Fibroblast of lung (primary cell): ENCODE results near the gene LRP1. TPM values are rescaled to one million over a fixed set of nuclear protein-coding genes. Genes with fewer than 3 reads are reported as not detected.

ENCODE experiments used
- DNase-seq, 2 donors: peaks; one replicate each; pipeline versions ENCODE4 v3.0.0 to v3.0.0-alpha.2; 2010; ENCODE audit warnings: low read depth in 2 of 2
- H2AFZ ChIP-seq: 2 replicates; pipeline ENCODE4 v1.5.1; 2012; ENCODE audit warnings: low read length, control low read depth, inconsistent platforms
- H3K27ac ChIP-seq: 2 replicates; pipeline ENCODE4 v1.5.1; 2011; ENCODE audit warnings: low read length, control low read depth; ENCODE audit not compliant: insufficient read depth
- H3K27me3 ChIP-seq: 2 replicates; pipeline ENCODE4 v1.5.1; 2011; ENCODE audit warnings: mild to moderate bottlenecking, low read length; ENCODE audit not compliant: control insufficient read depth, insufficient read depth
- H3K36me3 ChIP-seq: 2 replicates; pipeline ENCODE4 v1.5.1; 2011; ENCODE audit warnings: low read length; ENCODE audit not compliant: control insufficient read depth, insufficient read depth
- H3K4me1 ChIP-seq: 2 replicates; pipeline ENCODE4 v1.5.1; 2011; ENCODE audit warnings: low read length; ENCODE audit not compliant: control insufficient read depth, insufficient read depth; ENCODE audit errors: extremely low read depth
- H3K4me2 ChIP-seq: 2 replicates; pipeline ENCODE4 v1.5.1; 2011; ENCODE audit warnings: low read length, control low read depth; ENCODE audit not compliant: insufficient read depth; ENCODE audit errors: extremely low read depth
- H3K4me3 ChIP-seq, 4 experiments: fragments of 200-600 bp in 1 of 4; sonication (generic) in 1 of 4; replicated peaks in 1 of 4; 2 replicates each; pipeline ENCODE4 v1.5.1; 2011 to 2016; ENCODE audit warnings: low read length in 4 of 4, low read depth in 3 of 4, mild to moderate bottlenecking in 3 of 4, control low read depth in 2 of 4, inconsistent platforms in 1 of 4, mixed read lengths in 1 of 4; ENCODE audit not compliant: insufficient read depth in 1 of 4; ENCODE audit errors: control extremely low read depth in 1 of 4
- H3K79me2 ChIP-seq: 2 replicates; pipeline ENCODE4 v1.5.1; 2012; ENCODE audit warnings: mild to moderate bottlenecking, low read length, inconsistent platforms; ENCODE audit not compliant: control insufficient read depth, insufficient read depth
- H3K9ac ChIP-seq: 2 replicates; pipeline ENCODE4 v1.5.1; 2011; ENCODE audit warnings: mild to moderate bottlenecking, low read length, control low read depth; ENCODE audit not compliant: insufficient read depth
- H3K9me3 ChIP-seq: 2 replicates; pipeline ENCODE4 v1.5.1; 2012; ENCODE audit warnings: low read depth, low read length; ENCODE audit not compliant: control insufficient read depth, insufficient read depth
- H4K20me1 ChIP-seq: 2 replicates; pipeline ENCODE4 v1.5.1; 2011; ENCODE audit warnings: low read length; ENCODE audit not compliant: control insufficient read depth, insufficient read depth; ENCODE audit errors: extremely low read depth
- EZH2 ChIP-seq: IDR thresholded peaks from 2 replicates; pipeline ENCODE4 v1.5.1; 2012; ENCODE audit warnings: low read length, control low read depth, mild to moderate bottlenecking; ENCODE audit errors: missing control alignments
- polyA plus RNA-seq, 2 donors: library from polyadenylated mRNA; depleted of rRNA in 1 of 2; stranded (reverse) in 1 of 2; unstranded in 1 of 2; fragments of >200 nt; gene quantifications; 2 replicates each; pipeline ENCODE4 v1.2.1, GENCODE V29; 2011 to 2012; ENCODE audit warnings: missing spikeins in 1 of 2
- total RNA-seq: library from RNA; depleted of rRNA; stranded (reverse); fragments of >200 nt; gene quantifications from 2 replicates; pipeline ENCODE4 v1.2.1, GENCODE V29; 2014
- TF ChIP-seq, protein P1 (sequence below), 2 donors: IDR thresholded peaks in 1 of 2; conservative IDR thresholded peaks in 1 of 2; 1 replicate in 1 of 2; 2 replicates in 1 of 2; pipeline ENCODE4 v1.5.1; 2011 to 2012; ENCODE audit warnings: low read length in 2 of 2, control low read depth in 1 of 2, inconsistent platforms in 1 of 2, low read depth in 1 of 2, mild to moderate bottlenecking in 1 of 2

The LRP1 gene
- total and polyA plus RNA-seq, 2 donors (not counting 1 experiment from before 2014, with no cell fraction given), result 92.2 to 464 TPM

- H2AFZ ChIP-seq, result no peak overlapping the region
- H3K79me2 ChIP-seq, result no peaks in the 10 kb centered on the region
- no peak for TF ChIP-seq EZH2
- TF ChIP-seq, protein P1, sequence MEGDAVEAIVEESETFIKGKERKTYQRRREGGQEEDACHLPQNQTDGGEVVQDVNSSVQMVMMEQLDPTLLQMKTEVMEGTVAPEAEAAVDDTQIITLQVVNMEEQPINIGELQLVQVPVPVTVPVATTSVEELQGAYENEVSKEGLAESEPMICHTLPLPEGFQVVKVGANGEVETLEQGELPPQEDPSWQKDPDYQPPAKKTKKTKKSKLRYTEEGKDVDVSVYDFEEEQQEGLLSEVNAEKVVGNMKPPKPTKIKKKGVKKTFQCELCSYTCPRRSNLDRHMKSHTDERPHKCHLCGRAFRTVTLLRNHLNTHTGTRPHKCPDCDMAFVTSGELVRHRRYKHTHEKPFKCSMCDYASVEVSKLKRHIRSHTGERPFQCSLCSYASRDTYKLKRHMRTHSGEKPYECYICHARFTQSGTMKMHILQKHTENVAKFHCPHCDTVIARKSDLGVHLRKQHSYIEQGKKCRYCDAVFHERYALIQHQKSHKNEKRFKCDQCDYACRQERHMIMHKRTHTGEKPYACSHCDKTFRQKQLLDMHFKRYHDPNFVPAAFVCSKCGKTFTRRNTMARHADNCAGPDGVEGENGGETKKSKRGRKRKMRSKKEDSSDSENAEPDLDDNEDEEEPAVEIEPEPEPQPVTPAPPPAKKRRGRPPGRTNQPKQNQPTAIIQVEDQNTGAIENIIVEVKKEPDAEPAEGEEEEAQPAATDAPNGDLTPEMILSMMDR (conservative IDR thresholded peaks at IDR 0.05 in 1 of 2, IDR thresholded peaks at IDR 0.05 in 1 of 2; ENCODE audit: low read depth in 1 of 2, low read length in 2 of 2), result no peak
- H3K9me3 ChIP-seq, result no peaks in the 10 kb centered on the region
- H3K4me2 ChIP-seq, result no peak overlapping the region
- H3K36me3 ChIP-seq, result peaks cover 71% of the 10 kb centered on the region
- no peaks in the 10 kb centered on the region for H3K27me3 ChIP-seq
- DNase-seq, result no peak
- H3K4me1 ChIP-seq, result peaks cover 5% of the 10 kb centered on the region
- H3K27ac ChIP-seq, result no peak overlapping the region
- no peak overlapping the region for H3K4me3 ChIP-seq
- no peaks in the 10 kb centered on the region for H4K20me1 ChIP-seq
- no peak overlapping the region for H3K9ac ChIP-seq
Observed at GRCh38 chr12:57185403-57185802, 57.1 kb downstream of the LRP1 start.

- Histone ChIP-seq H3K4me2 (no peak overlapping the region), H3K4me3 (no peak overlapping the region), H3K27me3 (no peaks in the 10 kb centered on the region), H2AFZ (no peak overlapping the region), H4K20me1 (no peaks in the 10 kb centered on the region), H3K36me3 (peaks cover 71% of the 10 kb centered on the region), H3K79me2 (no peaks in the 10 kb centered on the region), H3K4me1 (peaks cover 5% of the 10 kb centered on the region), H3K27ac (no peak overlapping the region), H3K9me3 (no peaks in the 10 kb centered on the region), H3K9ac (no peak overlapping the region)
- TF ChIP-seq, protein P1 (conservative IDR thresholded peaks at IDR 0.05 in 1 of 2, IDR thresholded peaks at IDR 0.05 in 1 of 2; ENCODE audit: low read depth in 1 of 2, low read length in 2 of 2), result no peak
- no peak for DNase-seq
Observed at GRCh38 chr12:57185906-57186508, 57.7 kb downstream of the LRP1 start.

DNA sequence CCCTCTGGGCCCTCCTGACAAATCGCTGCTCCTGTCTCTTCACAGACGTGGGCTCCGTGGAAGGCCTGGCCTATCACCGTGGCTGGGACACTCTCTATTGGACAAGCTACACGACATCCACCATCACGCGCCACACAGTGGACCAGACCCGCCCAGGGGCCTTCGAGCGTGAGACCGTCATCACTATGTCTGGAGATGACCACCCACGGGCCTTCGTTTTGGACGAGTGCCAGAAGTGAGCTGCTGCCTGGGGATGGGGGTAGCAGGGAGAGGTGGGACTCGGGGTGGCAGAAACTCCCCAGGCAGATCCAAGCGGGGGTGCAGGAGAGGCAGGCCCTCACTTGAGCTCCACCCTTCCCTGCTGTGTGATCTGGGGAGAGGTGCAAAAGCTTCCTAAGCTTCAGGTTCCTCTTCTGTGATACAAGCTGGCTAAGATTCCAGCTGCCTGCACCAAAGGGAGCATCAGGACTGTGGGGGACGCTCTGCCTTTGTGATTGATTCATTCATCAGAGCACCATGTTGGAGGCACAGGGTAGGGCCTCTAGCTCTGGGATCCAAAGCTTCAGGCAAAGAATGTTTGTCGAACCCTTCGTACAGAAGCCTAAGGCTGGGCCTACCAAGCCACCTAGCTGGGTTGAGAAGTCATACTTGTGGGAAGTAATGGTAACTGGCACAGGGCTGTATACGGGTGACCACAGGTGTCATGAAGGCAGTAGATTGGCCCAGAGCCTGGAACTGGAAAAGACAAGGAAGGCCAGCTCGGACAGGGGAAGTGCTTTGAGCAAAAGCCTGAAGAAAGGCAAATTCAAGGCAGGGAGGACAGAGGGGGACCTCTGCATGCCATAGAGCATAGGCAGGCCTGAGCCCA is 59.2 kb downstream of the LRP1 start:
- Histone ChIP-seq H3K27me3 (no peaks in the 10 kb centered on the region), H2AFZ (no peak overlapping the region), H3K4me1 (no peaks in the 10 kb centered on the region), H3K4me3 (no peak overlapping the region), H3K79me2 (no peaks in the 10 kb centered on the region), H3K9me3 (no peaks in the 10 kb centered on the region), H3K36me3 (peaks cover 78% of the 10 kb centered on the region), H3K27ac (no peak overlapping the region), H3K9ac (no peak overlapping the region), H4K20me1 (no peaks in the 10 kb centered on the region), H3K4me2 (no peak overlapping the region)
- TF ChIP-seq, protein P1 (conservative IDR thresholded peaks at IDR 0.05 in 1 of 2, IDR thresholded peaks at IDR 0.05 in 1 of 2; ENCODE audit: low read depth in 1 of 2, low read length in 2 of 2), result no peak
- TF ChIP-seq EZH2, result no peak
- DNase-seq, result no peak
